Subcutaneous adipose tissue (tissue), 4 donors: ENCODE measurements around the gene MAP1LC3B. TPM values are rescaled to one million over a fixed set of nuclear protein-coding genes. Genes with fewer than 3 reads are reported as not detected.

Experiments used
- CTCF ChIP-seq: fragments of 450-650 bp; IDR thresholded peaks from one replicate; pipeline ENCODE4 v1.5.1; 2016; ENCODE audit warnings: low read depth, mild to moderate bottlenecking, control low read depth, antibody characterized with exemption, moderate library complexity
- total RNA-seq, 4 donors: library from RNA; depleted of rRNA; stranded (reverse); fragments of >200 nt; gene quantifications; one replicate each; pipeline ENCODE4 v1.1.0, GENCODE V29; 2016

The MAP1LC3B gene
- total RNA-seq, 4 donors from 2014 or later = 81.7 to 172 (median 101) TPM

GRCh38 chr16:87410530-87410929 lies 18.4 kb downstream of the MAP1LC3B start:
- TF ChIP-seq CTCF = no peak

GRCh38 chr16:87410968-87411367 lies 18.8 kb downstream of the MAP1LC3B start:
- TF ChIP-seq CTCF = no peak

DNA sequence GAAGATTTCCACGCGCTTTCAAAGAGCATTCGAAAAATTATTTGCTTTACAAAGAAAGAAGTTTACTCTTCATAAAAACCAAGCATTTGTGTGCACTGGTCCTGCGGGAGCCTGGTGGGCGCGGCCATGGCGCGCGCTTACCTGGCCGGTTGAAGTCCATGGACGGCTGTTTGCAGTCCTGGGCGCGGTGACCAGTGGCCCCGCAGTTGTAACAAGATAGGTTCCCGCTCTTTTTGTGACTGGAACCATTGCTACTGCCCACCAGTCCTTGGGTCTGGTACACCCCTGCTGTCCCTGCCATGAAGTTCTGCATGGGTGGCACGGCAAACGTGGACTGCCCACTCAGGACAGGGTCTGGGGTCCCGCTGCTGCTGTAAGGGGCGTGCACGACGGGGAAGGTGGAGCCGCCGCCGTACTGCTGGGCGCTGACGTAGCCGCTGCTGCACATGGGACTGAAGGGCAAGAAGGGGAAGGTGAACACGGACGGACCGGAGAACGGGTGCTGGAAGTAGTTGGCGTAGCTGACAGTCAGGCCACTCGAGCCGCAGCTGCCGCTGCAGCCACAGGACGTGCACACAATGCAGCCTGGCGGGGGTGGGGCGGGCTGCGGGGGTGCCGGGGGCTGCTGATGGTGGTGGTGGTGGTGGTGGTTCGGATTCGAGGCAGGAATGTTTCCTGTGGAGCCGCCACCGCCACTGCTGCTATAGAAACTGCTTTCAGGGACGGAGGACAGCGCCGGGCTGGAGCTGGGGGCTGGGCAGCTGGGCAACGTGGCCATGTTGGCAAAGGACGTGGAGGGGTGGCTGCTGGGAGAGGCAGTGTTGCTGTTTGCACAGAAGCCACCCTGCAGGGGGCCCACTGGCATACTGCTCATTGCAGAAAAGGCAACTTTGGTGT lies 19.5 kb downstream of the MAP1LC3B start:
- no peak for TF ChIP-seq CTCF

DNA sequence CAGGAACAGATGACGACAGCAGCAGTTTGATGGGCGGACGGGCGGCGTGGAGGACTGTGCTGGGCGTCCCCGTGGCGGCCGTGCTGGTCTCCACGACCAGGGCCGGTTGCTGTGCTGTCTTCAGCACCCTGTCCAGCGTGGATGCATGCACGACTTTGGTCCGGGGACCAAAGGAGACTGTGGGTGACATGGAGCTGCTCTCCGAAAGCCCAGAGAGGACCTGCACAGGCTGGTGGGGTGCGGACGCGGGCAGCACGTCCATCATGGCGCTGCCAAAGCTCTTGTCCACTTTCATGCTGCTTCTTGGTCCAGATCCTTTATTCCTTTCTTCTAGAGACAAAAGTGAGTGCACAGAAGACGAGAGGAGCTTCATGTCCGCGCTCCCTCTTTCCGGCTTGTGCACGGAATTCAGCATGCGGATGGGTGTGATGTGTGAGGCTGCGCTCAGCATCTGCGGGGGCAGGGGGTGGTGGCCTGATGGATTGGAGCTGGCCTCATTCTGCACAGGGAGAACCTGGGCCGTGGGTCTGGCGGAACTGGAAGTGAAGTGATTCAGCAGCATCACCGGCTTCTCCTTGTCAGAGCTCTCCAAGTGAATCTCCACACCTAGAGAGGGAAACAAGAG lies 20.3 kb downstream of the MAP1LC3B start:
- no peak for TF ChIP-seq CTCF

DNA sequence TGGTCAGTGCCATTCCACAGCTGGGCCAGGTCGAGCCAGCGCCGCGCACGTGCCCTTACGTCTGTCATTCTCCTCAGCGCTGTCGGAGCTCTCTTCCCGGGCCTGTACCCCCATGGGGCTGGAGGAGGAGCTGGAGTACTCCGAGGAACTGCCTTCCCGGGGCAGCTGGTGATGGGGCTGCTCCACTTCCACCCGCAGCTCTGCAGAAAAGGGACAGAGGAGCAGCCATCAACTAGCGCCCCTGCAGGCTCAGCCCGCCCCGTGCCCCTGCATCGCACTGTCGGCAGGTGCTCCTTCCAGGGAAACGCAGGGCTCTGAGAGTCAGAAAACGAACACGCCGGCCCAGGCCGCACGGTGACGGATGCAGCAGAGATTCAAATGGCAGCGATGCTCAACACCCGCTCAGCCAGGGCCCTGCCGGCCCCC lies 20.9 kb downstream of the MAP1LC3B start:
- TF ChIP-seq CTCF = no peak

DNA sequence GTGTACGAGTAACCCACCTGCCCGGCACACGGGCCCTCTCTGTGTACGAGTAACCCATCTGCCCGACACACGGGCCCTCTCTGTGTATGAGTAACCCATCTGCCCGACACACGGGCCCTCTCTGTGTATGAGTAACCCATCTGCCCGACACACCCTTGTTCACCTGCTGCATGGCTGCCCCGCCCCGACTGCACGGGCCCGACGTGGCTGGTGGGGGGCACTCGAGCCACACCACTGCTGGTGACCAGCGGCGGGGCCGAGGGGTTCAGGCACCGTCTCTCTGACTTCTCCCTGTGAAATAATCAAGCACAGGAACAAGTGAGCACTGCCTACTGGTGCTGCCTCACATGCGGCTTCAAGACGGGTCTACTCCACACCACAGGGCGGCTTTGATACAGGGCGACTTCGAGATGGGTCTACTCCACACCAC lies 22.1 kb downstream of the MAP1LC3B start:
- TF ChIP-seq CTCF = no peak

GRCh38 chr16:87415441-87415840 lies 23.3 kb downstream of the MAP1LC3B start:
- TF ChIP-seq CTCF = no peak
